T-helper 1 cell treated with Interleukin-12 subunit alpha and Interleukin-12 subunit beta and Interleukin-4 antibody, amounts not matched to agents 30 μg/mL and 1 μg/mL, for 36 hours (primary cell): ENCODE measurements around the gene LECT2.

Experiments used
- H3K27ac Mint-ChIP-seq: one replicate; pipeline ENCODE4 v1.8.0; 2021; ENCODE audit warnings: mild to moderate bottlenecking, mixed read lengths
- H3K27me3 Mint-ChIP-seq: one replicate; pipeline ENCODE4 v1.8.0; 2021; ENCODE audit warnings: low read depth, mixed read lengths
- H3K36me3 Mint-ChIP-seq: one replicate; pipeline ENCODE4 v1.8.0; 2021; ENCODE audit warnings: low read depth, mixed read lengths
- H3K4me1 Mint-ChIP-seq: one replicate; pipeline ENCODE4 v1.8.0; 2021; ENCODE audit warnings: low read depth, mixed read lengths
- H3K4me3 Mint-ChIP-seq: one replicate; pipeline ENCODE4 v1.8.0; 2021; ENCODE audit warnings: mild to moderate bottlenecking, moderate library complexity, mixed read lengths
- H3K9me3 Mint-ChIP-seq: one replicate; pipeline ENCODE4 v1.8.0; 2021; ENCODE audit warnings: mixed read lengths

Gene LECT2

DNA sequence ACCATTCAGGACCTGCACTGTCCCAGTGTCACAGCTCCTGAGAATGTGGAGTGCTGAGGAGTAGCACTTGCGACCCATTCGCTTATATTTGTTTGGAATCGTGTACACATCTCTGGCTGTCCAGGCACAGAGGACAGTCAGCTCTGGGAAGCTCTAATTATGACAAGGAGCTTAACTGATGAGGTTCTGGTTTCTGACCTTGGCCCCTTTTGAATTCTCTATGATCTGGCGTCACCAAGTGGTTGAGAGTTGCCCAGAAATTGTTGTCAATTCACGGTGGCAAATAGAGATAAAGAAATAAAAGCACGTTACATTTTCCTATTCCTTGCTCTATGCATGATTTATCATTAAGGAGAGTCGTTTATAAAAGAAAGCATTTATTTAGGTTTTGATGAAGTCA lies 34.9 kb upstream of the LECT2 start:
- no peak overlapping the region for H3K27ac Mint-ChIP-seq
- no peak overlapping the region for H3K4me3 Mint-ChIP-seq
- no peaks in the 10 kb centered on the region for H3K9me3 Mint-ChIP-seq
- H3K36me3 Mint-ChIP-seq = no peaks in the 10 kb centered on the region
- H3K27me3 Mint-ChIP-seq = no peaks in the 10 kb centered on the region
- H3K4me1 Mint-ChIP-seq = no peaks in the 10 kb centered on the region

DNA sequence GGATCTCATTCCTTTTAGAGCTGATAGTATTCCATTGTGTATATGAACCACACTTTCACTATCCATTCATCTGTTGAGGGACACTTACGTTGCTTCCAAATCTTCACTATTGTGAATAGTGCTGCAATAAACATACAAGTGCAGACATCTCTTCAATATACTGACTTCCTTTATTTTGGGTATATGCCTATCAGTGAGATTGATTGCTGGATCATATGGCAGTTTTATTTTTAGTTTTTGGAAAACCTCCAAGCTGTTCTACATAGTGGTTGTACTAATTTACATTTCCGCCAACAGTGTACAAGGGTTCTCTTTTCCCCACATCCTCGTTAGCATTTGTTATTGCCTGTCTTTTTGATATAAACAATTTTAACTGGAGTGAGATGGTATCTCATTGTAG lies 33.8 kb upstream of the LECT2 start:
- H3K4me3 Mint-ChIP-seq = no peak overlapping the region
- H3K27ac Mint-ChIP-seq = no peak overlapping the region
- H3K27me3 Mint-ChIP-seq = no peaks in the 10 kb centered on the region
- no peaks in the 10 kb centered on the region for H3K4me1 Mint-ChIP-seq
- no peaks in the 10 kb centered on the region for H3K36me3 Mint-ChIP-seq
- H3K9me3 Mint-ChIP-seq = no peaks in the 10 kb centered on the region

DNA sequence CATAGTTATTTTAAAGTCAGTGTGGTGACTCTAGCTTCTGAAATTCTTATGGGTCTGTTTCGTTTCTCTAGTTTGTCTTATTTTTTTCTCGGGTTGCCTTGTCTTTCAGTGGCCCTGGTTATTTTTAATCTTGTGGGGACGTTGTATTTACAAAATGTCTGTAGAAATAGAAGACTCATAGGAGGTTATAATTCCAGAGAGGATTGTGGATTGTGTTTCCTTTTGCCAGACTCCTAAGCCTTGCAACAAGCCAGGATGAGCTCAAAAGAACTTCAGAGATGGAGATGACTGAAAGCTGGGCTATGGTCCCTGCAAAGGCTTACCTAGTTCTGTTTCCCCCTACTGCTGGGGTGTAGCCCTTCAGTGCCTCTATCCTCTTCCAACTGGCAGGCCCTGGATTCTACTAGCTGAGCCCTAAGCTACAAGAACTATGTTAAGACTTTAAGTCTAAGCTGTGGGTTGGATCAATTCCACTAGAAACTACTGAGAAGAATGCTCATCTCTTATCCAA lies 32.2 kb upstream of the LECT2 start:
- H3K9me3 Mint-ChIP-seq = no peaks in the 10 kb centered on the region
- no peak overlapping the region for H3K27ac Mint-ChIP-seq
- H3K4me1 Mint-ChIP-seq = no peaks in the 10 kb centered on the region
- no peaks in the 10 kb centered on the region for H3K36me3 Mint-ChIP-seq
- no peaks in the 10 kb centered on the region for H3K27me3 Mint-ChIP-seq
- H3K4me3 Mint-ChIP-seq = no peak overlapping the region

DNA sequence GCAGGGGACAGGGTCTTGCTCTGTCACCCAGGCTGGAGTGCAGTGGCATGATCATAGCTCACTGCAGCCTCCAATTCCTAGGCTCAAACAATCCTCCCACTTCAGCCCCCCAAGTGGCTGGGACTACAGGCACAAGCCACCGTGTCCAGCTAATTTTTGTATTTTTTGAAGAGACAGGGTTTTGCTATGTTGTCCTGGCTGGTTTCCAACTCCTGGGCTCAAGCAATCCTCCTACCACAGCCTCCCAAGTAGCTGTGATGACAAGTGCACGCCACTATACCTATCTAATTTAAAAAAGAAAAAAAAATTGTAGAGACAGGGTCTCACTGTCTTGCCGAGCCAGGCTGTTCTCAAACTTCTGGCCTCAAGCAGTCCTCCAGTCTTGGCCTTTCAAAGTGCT lies 31.6 kb upstream of the LECT2 start:
- H3K27ac Mint-ChIP-seq = no peak overlapping the region

DNA sequence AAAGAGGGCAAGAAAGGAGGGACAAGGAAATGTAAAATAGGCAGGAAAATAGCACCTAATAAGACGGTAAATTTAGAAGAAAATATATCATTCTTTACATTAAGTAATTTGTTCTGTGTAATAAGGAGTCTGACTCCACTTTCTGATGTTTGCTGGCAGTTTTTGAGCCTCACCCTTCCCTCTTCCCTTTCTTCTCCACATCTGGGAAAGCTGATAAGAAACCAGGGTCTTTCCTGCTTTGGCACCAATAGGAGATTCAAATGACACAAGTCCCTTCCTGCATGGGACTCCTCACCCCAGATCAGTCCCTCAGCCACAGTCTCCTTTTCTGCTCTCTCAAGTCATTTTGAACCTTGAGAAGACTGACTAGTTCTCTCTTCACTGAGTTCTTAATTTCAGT lies 31.2 kb upstream of the LECT2 start:
- Mint-ChIP-seq H3K27me3 (no peaks in the 10 kb centered on the region), H3K9me3 (no peaks in the 10 kb centered on the region), H3K36me3 (no peaks in the 10 kb centered on the region), H3K27ac (no peak overlapping the region), H3K4me1 (no peaks in the 10 kb centered on the region), H3K4me3 (no peak overlapping the region)

More for the DNA sequence above, 31.6 kb upstream of the LECT2 start:
- Mint-ChIP-seq H3K27me3 (no peaks in the 10 kb centered on the region), H3K4me1 (no peaks in the 10 kb centered on the region), H3K4me3 (no peak overlapping the region), H3K9me3 (no peaks in the 10 kb centered on the region), H3K36me3 (no peaks in the 10 kb centered on the region)

DNA sequence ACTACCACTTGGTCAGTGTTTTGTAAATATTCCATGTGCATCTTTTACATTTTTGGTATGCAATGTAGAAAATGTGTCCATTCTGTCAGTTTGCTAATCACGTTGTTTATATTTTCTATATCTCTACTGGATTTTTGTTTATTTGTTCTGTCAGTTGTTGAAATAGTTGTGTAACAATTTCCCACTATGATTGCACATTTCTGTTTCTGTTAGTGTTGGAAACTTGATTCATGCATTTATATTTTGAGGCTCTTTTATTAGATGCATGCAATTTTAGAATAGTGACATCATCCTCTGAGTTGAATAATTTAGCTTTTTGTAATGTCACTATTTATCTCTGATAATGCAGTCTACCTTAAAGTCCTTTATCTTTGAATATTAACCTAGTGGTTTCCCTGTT lies 25.8 kb upstream of the LECT2 start:
- Mint-ChIP-seq H3K27ac (no peak overlapping the region), H3K9me3 (no peaks in the 10 kb centered on the region), H3K27me3 (peaks cover 22% of the 10 kb centered on the region), H3K4me1 (no peaks in the 10 kb centered on the region), H3K4me3 (no peak overlapping the region), H3K36me3 (no peaks in the 10 kb centered on the region)

DNA sequence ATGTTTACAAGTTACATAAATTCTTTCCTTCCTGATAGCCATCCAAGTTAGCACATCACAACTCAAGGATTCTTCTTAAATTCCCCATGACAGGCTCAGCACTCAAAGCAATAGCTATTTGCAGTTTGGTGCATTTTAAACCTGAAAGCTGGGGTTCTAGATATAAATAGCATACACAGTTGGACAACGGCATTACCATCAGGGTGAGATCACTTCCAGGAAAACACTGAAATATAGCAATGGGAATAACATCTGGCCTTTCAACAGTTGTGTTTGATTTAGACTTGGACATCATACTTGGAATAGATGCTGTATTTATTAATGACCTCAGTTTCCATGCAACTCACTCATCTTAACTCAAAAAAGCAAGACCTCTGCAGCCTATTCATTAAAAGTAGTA lies 24.7 kb upstream of the LECT2 start:
- Mint-ChIP-seq H3K27me3 (peaks cover 29% of the 10 kb centered on the region), H3K27ac (no peak overlapping the region), H3K4me1 (no peaks in the 10 kb centered on the region), H3K9me3 (no peaks in the 10 kb centered on the region), H3K36me3 (no peaks in the 10 kb centered on the region), H3K4me3 (no peak overlapping the region)

DNA sequence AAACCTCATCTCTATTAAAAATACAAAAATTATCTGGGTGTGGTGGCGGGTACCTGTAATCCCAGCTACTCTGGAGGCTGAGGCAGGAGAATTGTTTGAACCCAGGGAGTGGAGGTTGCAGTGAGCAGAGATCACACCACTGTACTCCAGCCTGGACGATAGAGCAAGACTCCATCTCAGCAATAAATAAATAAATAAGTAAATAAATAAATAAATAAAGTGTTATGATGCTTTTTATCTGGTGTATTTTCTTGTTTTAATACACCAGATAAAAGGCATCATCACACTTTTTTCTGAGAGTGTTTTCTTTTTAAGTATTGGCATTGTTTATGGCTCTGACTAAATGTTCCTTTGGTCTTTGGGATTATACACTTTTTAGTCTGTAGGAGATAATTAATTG lies 24.2 kb upstream of the LECT2 start:
- H3K9me3 Mint-ChIP-seq = no peaks in the 10 kb centered on the region
- H3K4me3 Mint-ChIP-seq = no peak overlapping the region
- no peaks in the 10 kb centered on the region for H3K4me1 Mint-ChIP-seq
- H3K36me3 Mint-ChIP-seq = no peaks in the 10 kb centered on the region
- H3K27ac Mint-ChIP-seq = no peak overlapping the region
- H3K27me3 Mint-ChIP-seq = peaks cover 34% of the 10 kb centered on the region

DNA sequence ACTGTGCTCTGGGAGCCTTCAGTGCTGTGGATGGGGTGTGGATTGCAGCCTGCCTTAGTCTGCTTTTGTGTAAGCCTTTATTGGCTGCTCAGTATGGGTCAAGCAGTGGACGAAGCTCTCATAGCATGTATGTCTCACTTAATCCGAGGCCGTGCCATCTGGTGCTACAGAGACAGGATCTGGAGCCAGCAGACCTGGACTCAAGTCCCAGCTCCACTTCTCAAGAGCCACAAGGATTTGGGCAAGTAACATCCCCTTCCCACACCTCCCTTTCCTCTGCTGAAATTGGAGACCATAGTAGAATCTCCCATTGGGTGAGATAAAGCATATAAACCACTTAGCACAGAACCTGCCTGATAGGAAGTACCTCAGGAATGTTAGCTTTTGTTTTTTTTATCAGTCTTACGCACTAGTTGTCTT lies 23.4 kb upstream of the LECT2 start:
- H3K4me1 Mint-ChIP-seq = no peaks in the 10 kb centered on the region
- no peak overlapping the region for H3K4me3 Mint-ChIP-seq
- no peaks in the 10 kb centered on the region for H3K36me3 Mint-ChIP-seq
- no peaks in the 10 kb centered on the region for H3K9me3 Mint-ChIP-seq
- no peak overlapping the region for H3K27ac Mint-ChIP-seq
- peaks cover 38% of the 10 kb centered on the region for H3K27me3 Mint-ChIP-seq

DNA sequence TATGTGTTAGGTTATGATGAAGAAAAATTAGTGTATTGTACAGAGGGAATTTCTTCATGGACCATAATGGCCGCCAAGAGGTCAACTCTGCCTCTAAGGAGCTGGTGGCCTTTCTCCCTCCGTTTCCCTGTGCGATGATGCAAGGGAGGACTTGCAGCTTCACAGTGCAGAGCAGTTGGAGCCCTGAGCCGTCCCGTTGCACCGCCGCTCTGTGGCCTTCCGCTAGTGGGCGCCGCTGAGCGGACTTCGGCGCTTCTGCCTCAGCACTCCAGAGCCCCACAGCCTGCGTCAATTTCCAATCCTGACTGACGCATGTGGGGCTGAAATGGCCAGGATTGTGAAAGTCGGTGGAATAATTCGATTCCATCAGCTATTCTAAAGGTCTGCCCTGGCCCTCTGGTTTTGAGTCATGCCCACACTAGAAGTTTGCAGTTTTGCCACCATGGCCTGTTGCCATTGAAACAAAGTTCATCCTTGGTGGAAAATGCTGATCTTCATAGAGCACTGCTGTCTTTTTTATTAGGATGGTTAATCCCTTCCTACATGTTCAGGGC lies 22.7 kb upstream of the LECT2 start:
- Mint-ChIP-seq H3K9me3 (no peaks in the 10 kb centered on the region), H3K4me3 (no peak overlapping the region), H3K27ac (no peak overlapping the region), H3K4me1 (no peaks in the 10 kb centered on the region), H3K27me3 (peaks cover 38% of the 10 kb centered on the region), H3K36me3 (no peaks in the 10 kb centered on the region)

DNA sequence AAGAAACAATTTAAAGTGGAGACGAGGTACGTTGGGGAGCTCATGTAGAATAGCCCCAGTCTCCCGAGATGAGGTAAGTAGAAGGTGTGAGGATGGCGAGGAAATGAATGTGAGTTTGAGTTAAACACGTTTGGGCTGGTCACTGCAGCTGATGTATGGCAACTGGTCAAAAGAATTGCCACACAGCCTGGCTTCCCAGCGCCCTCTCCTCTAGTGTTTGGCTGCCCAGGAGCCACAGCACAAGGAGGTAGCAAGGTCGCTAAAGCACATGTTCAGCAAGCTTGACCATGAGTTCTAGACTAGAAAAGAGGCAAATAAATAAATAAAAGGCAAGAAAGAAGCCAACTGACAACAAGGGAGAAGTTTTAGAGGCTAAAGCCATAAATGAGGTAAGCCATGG lies 21.4 kb upstream of the LECT2 start:
- H3K4me1 Mint-ChIP-seq = no peaks in the 10 kb centered on the region
- no peaks in the 10 kb centered on the region for H3K9me3 Mint-ChIP-seq
- H3K4me3 Mint-ChIP-seq = no peak overlapping the region
- no peaks in the 10 kb centered on the region for H3K36me3 Mint-ChIP-seq
- H3K27ac Mint-ChIP-seq = no peak overlapping the region
- H3K27me3 Mint-ChIP-seq = peaks cover 38% of the 10 kb centered on the region

DNA sequence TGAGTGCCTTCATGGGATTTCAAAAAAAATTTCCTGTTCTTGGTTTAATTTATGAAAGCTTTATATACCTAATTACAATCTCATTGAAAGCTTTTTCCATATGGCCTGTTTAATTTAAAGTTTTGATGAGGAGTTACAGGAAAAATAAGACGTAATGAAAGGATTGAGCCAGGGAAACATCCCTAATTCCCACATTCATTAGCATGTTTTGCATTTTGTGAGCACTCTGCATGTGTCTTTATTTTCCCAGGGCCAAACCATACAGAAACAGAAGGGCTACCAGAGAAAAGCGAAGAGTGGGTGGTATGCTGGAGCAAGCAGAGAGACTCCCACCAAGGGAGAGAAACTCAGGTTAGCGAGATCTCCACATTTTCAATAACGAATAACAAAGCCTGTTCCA lies 20.3 kb upstream of the LECT2 start:
- Mint-ChIP-seq H3K36me3 (no peaks in the 10 kb centered on the region), H3K4me3 (no peak overlapping the region), H3K4me1 (no peaks in the 10 kb centered on the region), H3K27ac (no peak overlapping the region), H3K27me3 (peaks cover 43% of the 10 kb centered on the region), H3K9me3 (no peaks in the 10 kb centered on the region)

DNA sequence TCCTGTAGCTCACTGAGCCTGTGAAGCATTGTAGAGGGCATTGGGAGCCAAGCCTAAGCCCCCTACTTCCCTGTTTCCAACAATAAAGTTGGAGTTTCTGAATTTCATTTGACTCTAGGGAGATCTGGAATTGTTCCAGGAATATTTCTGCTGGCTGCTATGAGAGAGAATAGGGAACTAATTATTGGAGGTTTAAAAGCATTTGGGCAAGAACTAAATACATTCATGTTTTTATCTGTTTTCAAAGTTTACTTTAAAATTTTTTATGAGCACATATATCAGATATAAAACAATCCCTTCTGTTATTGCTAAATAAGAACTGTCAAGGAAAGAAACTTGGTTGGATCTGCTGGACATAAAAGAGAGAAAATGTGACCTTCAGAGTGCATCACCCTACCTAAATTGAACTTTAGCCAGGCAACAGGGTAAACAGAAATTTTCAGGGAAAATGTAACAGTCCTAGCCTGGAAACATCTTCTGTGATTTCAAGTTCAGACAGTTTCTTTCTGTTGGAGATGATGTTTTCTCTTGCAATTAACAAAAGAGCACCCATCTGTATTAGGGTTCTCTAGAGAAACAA lies 19.3 kb upstream of the LECT2 start:
- H3K4me1 Mint-ChIP-seq = no peaks in the 10 kb centered on the region
- H3K9me3 Mint-ChIP-seq = no peaks in the 10 kb centered on the region
- no peaks in the 10 kb centered on the region for H3K36me3 Mint-ChIP-seq
- peaks cover 40% of the 10 kb centered on the region for H3K27me3 Mint-ChIP-seq
- H3K4me3 Mint-ChIP-seq = no peak overlapping the region
- no peak overlapping the region for H3K27ac Mint-ChIP-seq

DNA sequence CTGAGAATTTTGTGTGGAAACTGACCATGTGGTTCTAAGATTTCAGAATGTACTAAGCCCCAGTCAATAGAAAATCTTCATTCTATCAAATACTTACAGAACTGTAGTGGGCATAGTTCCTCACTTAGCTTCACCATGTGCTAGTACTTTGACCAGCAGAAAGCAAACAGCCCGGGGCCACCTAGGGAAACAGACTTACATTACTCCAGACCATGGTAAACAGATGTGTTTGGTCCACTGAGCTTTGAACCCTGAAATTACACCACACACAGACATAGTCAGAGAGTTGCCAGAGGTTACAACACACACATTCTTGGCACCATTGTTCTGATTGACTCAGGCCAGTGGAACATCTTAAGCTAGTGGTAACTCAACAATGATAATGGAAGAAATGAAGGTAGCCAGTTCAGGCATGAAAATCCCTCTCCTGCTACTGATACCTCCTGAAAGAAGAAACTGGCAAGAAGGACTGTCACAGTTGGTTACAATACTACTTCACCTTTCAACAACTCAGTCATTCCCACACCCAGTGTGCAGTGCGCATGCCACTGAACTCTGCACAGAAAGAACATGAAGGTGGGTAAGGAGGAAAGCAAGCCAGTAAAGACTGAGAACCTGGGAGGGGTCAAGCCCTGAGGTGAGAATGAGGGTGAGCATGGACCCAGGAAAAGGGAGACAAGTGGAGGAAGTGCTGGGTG lies 18.7 kb upstream of the LECT2 start:
- no peaks in the 10 kb centered on the region for H3K4me1 Mint-ChIP-seq
- H3K4me3 Mint-ChIP-seq = no peak overlapping the region
- peaks cover 39% of the 10 kb centered on the region for H3K27me3 Mint-ChIP-seq
- H3K9me3 Mint-ChIP-seq = no peaks in the 10 kb centered on the region
- no peaks in the 10 kb centered on the region for H3K36me3 Mint-ChIP-seq
- H3K27ac Mint-ChIP-seq = no peak overlapping the region

DNA sequence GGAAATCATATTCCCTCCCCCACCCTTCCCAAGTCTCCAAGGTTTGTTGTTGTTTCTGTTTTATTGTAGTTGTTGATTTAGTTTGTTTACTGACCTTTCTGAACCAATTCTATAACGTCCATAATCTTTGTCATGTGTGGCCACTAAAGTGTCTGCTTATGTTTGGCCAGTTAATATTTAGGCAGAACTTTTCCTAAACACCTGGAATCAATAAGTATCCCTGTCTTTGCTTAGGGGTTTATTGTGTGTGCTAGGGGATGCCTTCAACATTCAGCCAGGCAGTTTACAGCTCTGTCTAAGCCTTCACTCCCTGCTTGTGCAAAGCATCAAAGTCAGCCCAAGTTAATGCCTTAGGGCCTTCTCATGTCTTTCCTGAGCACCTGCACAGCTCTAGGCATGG lies 16.9 kb upstream of the LECT2 start:
- Mint-ChIP-seq H3K9me3 (no peaks in the 10 kb centered on the region), H3K27me3 (peaks cover 32% of the 10 kb centered on the region), H3K4me3 (no peak overlapping the region), H3K36me3 (no peaks in the 10 kb centered on the region), H3K4me1 (no peaks in the 10 kb centered on the region), H3K27ac (no peak overlapping the region)
